IPS-NIHi7 (cell line): ENCODE measurements around the gene DIMT1.

Experiments used
- DNase-seq: peaks from one replicate; pipeline ENCODE4 v3.0.0; 2012; ENCODE audit warnings: mixed read lengths; ENCODE audit errors: extremely low spot score

Gene DIMT1

DNA sequence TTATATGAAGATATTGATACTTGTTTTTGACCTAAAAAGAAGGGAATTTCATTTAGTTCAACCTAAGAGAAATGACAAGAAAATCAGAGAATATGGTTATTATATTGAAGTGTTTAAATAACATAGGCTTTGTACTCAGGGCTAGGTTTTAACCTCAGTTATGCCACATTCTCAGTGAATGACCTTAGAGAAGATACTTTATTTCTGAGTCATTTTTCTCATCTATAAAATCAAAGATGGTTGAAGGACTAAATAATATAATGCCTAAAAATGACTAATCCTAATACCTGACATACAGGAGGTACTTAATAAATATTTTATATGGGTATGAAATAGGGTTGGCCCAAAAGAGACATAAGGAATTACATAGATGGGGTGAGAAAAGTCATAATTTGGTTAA lies 32.3 kb downstream of the DIMT1 start:
- no peak for DNase-seq

DNA sequence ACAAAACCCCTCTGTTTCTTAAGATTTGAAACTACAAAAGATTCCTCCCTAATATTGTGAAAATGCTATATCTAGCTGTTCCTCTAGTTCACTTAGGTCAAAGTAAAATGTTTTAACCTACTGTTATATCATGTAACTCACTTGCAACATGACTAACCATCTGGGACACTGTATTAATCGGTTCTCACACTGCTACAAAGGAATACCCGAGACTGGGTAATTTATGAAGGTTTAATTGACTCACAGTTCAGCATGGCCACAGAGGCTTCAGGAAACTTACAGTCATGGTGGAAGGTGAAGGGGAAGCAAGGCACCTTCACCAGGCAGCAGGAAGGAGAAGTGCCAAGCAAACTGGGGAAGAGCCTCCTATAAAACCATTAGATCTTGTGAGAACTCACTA lies 34.7 kb downstream of the DIMT1 start:
- no peak for DNase-seq

DNA sequence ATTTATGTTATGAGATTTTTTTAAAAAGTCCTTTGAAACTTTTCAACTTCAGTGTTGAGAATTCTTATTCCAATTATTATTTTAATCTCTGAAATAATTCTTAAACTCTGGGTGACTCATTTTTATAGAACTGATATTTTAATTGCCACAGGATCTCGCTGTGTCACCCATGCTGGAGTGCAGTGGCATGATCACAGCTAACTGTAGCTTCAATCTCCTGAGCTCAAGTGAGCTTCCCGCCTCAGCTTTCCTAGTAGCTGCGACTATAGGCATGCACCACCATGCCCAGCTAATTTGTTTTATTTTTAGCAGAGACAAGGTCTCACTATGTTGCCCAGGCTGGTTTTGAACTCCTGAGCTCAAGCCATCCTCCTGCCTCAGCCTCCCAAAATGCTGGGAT lies 41.0 kb downstream of the DIMT1 start:
- no peak for DNase-seq

DNA sequence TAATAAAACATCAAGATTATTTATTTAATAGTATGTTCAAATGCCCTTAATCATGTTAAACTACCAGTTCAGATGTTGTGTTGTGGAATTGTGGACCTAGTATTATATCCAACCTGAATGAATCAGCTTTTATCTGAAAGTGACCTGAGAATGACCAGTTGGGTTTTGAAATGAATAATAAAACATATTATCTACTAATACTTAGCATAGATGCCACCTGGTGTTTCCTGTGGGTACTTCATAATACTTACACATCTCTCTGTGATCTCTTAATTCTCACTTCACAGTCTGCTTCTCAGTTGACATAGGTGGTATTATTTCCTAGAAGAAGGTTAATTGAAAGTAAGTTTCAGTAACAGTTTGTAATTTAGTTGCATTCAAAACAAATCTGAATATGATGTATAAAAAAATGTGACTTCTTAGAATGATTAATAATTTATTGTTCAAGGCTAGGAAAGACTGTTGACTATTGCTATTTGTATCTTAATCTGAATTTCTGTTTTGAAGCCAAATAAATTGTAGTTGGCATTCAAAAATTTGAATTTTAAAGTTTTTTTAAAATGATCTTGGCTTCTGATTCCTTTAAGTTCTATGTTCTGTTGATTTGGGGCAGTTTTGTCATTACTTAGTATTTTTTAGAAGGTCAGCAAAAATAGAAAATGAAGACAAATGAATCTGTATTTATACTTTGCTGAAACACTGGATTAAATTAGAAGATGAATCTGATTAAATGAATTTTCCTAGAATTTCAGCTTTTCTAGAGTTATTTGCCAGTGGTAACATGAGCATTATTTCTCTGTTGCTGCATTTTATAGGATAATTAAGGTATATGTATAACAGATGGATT lies 49.5 kb downstream of the DIMT1 start:
- DNase-seq = no peak

DNA sequence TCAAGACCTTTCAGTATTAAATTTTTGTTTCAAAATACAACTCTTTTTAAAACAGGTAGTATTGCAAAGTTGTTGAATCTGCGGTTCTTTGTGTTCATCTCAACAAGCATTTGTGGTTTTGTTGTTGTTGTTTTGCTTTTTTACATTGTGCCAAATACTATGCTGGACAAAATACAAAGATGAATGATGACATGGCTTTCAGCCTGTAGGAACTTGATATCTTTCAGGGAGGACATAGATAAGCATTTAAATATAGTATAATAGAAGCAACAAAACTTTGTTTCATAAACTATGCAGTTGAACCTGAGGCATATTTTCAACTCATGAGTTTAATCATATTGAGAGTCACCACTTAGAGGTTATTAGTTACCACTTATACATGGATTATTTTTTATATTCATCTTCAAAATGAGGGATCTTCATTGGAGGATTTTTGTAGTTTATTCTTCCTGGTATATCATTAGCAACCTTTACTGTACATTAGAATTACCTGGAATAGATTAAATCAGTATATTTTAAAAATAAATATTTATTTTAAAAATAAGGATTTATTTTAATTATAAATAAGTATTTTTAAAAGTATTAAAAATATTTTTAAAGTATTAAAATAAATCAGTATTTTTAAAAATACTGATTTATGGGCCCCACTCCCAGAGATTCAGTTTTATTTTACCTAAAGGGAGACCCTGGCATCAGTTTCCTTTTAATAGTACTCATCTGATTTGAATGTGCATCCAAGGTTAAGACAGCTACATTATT lies 54.8 kb downstream of the DIMT1 start:
- no peak for DNase-seq

DNA sequence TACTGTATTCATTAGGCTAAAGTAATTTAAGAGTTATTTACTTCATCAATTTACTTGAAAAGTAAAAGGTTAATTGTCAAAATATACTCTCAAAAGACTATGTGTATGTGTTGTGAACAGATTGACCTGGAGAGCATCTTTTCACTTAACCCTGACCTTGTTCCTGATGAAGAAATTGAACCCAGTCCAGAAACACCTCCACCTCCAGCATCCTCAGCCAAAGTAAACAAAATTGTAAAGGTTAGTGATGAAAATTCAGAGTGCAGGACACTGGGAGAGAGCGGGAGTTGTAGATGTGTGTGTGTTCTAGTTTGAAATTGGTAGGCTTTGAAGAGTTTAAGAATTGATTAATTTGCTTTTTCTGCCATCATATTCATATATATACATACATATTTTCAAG lies 55.8 kb downstream of the DIMT1 start:
- DNase-seq = no peak

DNA sequence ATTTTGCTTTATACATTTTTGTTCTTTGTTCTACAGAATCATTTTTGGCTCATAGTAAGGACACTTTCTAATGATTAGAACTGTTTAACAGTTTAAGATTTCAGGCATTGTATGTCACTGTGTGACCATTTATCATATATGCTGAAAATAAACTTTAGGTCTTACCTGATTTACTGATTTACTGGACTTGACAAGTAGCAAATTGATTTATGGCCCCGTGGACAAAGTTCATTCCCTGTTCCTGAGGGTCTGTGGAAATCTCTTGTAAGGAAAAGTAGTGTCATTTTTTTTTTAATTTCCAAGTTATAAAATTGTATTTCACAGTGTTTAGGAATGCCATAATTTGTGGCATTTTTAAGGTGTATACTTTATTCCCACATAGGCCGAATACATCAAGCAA lies 57.0 kb downstream of the DIMT1 start:
- no peak for DNase-seq

DNA sequence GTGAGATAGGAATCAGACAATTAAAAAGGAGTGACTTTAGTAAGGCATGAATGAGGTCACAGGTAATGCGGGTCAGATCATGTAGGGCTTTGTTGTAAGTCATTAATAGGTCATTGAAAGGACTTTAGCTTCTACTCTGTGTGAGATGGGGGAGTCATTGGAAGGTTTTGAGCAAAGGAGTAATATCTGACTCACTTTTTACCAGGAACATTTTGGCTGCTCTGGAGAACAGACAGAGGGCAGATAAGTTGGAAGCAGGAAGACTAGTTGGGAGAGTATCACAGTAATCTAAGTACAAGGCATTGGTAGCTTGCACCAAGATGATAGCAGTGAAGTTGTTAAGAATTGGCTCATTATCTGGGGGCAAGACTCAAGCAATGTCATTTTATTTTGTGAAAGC lies 60.3 kb downstream of the DIMT1 start:
- DNase-seq = no peak

DNA sequence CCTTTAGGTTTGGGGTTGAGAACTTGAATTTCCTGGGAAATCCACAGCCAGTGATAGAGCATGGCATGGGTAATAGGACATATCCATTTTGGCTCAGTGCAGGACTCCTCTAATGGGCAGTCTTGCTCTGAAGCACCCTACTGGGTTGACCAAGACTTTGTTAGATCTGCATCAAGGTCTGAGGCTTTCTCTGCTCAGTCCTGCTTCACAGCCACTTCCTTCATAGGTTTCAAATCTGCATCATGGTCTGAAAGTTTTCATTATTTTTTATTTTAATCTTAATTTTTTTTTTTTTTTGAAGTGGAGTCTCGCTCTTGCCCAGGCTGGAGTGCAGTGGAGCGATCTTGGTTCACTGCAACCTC lies 61.2 kb downstream of the DIMT1 start:
- DNase-seq = no peak

DNA sequence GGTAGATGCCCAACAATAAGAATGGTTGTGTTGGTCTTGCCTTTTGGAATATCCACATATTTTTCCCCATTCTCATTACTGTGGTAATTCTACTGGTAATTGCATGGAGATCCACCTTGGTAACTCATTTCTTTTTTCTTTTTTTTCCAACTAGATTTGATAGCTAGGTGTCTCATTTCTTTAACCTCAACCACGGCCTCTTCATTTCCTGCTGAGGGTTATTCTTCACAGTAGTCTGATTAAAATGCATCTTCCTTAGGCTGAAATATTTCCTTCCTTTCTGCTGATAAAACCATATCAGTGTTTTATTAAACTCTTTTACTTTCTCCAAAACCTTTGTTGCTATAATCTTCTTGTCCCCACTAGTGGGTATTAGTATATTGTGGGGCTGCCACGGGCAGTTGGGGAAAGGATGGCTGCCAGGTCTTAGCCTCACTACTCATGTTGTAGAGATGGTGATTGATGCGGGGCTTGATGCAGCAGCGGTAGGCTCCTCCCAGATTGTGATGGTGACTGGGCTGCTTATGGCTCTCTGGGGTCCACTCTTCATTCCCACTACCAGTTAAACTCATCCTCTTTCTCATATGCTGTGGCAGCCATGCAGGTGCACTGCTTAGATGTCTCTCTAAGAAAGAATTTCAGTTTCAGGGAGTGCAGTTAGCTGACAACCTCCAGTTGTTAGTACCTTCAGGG lies 61.8 kb downstream of the DIMT1 start:
- no peak for DNase-seq

DNA sequence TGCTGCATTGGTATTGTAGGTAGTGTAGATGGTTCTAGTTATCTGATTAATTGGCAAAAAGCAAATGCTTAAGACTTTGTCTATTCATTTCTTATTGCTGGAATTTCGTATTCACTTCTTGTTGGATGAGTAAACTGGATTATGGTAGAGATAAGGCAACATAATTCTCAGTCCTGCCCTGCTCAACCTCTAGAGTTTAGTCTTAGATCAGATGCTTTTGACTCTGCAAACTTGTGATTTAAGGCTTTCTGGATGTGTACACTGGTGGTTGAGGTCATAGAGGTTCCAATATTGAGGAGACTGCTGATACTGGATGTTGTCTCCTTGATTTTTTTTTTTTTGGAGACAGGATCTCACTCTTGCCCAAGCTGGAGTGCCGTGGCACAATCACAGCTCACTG lies 62.7 kb downstream of the DIMT1 start:
- DNase-seq = no peak

DNA sequence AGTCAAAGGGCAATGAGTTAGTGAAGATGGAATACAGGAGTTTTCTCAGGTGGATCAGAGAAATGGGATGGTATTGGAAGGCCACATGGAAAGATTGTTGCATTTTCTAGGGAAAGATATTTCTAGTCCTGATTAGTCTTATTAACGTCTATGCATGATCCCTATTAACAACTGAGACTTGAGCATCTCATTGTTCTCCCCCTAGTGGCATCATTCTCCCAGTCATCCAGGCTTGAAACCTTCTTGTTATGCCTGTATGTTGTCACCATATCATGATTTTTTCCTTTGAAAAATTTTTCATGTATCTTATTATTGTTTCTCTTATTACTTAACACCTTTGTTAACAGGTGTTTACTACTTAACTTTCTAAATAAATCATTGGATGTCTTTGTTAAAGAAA lies 63.3 kb downstream of the DIMT1 start:
- no peak for DNase-seq
